GM18861 (cell line): Measurements from ENCODE around the gene RING1.
"Not testable (repeated sequence)": the region's sequence is repeated elsewhere in the genome, so short reads cannot be mapped to it uniquely, and the experiment has no call there.

Experiments used
- ATAC-seq: cut with Tn5 transposase; IDR thresholded peaks from one replicate; pipeline ENCODE4 v1.9.1; 2021; ENCODE audit not compliant: unreplicated experiment

The RING1 gene

DNA sequence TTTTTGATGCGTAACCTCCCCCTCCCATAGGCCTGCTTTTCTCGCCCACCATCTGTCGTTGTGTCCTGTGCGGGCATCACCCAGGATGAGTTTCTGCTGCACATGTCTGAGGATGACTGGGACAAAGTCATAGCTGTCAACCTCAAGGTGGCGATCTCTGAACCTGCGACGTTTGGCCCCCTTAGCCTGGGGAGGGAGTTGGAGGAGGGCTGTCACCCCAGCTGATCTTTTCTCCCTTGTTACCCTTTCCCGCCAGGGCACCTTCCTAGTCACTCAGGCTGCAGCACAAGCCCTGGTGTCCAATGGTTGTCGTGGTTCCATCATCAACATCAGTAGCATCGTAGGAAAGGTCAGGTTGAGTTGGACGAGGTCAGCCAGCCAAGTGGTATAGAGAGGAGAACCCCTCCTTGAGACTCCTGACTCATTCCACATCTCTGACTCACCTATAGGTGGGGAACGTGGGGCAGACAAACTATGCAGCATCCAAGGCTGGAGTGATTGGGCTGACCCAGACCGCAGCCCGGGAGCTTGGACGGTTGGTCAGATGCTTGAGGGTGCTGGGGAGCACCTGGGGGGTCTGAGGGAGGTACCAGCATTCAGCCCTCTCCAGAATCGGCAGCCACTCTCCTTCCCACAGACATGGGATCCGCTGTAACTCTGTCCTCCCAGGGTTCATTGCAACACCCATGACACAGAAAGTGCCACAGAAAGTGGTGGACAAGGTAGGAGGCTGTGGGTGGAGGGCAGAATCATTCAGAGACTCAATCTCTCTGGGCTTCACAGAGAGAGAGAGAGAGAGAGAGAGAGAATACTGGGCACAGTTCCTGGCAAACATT lies 2.9 kb upstream of the RING1 start:
- ATAC-seq: no peak

DNA sequence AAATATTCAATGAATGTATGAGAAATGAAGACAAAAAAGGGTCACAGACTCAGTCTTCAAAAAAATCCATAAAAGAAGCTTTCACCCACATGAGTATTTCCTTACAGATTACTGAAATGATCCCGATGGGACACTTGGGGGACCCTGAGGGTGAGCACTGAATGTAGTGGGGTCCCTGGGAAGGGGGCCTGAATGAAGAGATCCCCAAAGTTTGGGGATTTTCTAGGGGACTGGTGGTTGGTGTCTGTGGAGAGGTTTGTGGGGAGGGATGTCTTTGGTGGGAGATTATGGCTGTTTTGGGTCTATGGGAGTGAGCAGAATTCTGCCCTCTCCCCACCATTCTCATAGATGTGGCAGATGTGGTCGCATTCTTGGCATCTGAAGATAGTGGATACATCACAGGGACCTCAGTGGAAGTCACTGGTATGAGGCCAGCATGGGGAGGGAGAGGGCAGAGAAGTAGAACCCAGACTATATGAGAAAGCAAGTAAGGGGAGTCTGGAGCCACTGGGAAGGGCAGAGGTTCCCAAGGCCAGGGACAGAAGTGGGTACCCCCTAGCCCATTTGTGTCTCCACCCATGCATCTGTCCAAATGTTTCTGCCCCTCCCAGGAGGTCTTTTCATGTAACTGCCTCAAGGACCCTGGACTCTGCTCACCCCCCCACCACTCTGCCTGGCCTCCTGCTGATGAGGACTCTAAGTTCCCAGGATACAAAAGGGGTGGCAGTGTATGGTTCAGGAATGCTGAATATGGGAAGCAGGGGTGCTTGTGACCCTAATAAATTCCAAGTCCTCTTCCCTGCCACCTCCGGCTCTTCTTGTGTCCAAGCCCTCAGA lies 2.1 kb upstream of the RING1 start:
- ATAC-seq: no peak

DNA sequence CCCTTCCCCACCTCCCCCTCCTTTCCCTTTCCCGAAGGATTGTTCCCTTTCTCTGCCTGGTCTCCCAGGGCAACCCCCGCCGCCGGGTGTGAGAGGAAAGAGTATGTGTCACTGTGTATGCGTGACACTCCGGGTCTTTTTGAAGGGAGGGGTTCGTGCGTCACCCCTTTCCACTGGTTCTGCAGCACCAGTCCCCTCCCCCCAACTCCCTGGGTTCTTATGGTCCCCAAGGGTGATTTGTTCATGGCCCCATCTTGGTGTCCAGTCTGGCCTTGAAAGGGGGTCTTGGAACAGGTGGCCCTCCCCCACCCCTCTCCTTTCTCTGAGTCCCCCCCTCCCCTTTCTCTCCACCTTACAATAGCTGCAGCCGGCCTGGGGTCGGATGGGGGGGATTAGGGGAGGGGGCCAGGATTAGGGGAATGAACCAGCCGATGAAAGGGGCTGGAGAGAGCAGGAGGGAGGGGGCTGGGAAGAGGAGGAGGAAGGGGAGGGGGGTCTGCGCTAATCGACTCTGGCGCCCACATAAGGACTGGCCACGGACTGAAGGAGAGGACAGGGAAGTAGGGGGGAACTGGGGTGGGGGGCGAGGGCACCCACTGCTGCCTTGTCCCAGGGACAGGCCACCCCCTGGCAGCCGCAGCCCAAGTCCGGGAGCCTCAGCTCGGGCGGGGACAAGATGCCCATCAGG lies 1.3 kb upstream of the RING1 start:
- no peak for ATAC-seq

DNA sequence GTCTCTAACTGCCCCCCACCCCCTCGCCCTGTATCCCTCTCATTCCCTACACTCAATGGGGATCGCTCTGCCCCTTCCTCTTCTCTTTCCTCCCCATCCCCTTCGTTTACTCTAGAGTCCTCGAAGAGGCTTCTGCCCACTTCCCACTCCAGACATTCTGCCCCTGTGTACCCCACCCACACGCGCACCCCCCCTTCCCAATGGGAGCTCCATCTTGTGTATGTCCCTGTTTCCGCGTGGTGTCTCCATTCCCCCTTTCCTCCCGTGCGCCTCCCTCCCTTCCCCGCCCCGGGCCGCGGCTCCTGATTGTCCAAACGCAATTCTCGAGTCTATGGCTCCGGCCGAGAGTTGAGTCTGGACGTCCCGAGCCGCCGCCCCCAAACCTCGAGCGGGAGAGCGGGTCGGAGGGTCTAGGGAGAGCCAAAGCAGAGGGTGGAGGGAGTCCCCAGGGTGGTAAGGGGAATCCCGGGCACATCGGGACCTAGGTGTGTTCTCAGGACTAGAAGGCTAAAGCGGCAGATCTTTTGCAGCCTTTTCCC lies 679 bp upstream of the RING1 start:
- no peak for ATAC-seq

DNA sequence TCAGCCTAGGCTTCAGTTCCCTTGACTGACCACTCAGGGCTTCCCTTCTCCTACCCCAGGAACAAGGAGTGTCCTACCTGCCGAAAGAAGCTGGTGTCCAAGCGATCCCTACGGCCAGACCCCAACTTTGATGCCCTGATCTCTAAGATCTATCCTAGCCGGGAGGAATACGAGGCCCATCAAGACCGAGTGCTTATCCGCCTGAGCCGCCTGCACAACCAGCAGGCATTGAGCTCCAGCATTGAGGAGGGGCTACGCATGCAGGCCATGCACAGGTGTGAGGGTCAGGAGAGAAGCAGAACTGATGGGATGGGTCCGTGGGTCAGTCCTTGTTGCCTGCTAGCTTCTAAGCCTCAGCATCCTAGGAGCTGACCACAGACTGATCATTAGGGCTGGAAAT lies 1.6 kb downstream of the RING1 start:
- no peak for ATAC-seq

DNA sequence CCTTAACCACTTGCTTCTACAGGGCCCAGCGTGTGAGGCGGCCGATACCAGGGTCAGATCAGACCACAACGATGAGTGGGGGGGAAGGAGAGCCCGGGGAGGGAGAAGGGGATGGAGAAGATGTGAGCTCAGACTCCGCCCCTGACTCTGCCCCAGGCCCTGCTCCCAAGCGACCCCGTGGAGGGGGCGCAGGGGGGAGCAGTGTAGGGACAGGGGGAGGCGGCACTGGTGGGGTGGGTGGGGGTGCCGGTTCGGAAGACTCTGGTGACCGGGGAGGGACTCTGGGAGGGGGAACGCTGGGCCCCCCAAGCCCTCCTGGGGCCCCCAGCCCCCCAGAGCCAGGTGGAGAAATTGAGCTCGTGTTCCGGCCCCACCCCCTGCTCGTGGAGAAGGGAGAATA lies 2.8 kb downstream of the RING1 start:
- no peak for ATAC-seq

DNA sequence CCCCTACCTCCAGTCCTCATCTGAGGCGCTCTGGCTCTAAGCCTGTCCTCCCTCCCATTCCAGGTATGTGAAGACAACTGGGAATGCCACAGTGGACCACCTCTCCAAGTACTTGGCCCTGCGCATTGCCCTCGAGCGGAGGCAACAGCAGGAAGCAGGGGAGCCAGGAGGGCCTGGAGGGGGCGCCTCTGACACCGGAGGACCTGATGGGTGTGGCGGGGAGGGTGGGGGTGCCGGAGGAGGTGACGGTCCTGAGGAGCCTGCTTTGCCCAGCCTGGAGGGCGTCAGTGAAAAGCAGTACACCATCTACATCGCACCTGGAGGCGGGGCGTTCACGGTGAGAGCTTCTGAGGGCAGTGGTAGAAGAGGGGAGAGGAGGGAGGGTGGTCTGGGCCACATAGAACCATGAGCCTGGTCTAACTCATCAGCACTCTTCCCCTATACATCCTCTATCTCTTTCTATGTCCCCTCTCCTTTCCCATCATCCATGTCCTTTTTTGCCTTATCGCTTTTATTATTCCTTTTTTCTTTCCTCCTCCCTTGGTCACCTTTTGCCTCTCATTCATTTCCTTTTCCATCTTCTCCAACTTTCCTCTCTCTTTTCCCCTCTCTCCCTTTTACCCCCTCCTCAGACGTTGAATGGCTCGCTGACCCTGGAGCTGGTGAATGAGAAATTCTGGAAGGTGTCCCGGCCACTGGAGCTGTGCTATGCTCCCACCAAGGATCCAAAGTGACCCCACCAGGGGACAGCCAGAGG lies 3.5 kb downstream of the RING1 start:
- ATAC-seq: no peak

DNA sequence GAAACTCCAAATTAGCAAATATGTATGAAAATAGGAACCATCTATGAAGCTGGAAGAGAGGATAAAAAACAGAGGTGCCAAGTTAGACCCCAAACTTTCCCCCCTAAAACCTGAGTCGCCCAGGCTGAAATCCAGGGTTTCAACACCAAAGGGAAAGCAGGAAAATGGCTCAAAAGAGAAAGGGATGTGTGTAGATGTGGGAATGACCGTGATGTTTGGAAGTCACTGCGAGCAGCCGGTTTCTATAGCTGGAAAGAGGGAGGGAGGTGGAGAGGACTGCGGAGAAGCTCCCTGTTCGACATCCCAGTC lies 4.5 kb downstream of the RING1 start:
- ATAC-seq: no peak

DNA sequence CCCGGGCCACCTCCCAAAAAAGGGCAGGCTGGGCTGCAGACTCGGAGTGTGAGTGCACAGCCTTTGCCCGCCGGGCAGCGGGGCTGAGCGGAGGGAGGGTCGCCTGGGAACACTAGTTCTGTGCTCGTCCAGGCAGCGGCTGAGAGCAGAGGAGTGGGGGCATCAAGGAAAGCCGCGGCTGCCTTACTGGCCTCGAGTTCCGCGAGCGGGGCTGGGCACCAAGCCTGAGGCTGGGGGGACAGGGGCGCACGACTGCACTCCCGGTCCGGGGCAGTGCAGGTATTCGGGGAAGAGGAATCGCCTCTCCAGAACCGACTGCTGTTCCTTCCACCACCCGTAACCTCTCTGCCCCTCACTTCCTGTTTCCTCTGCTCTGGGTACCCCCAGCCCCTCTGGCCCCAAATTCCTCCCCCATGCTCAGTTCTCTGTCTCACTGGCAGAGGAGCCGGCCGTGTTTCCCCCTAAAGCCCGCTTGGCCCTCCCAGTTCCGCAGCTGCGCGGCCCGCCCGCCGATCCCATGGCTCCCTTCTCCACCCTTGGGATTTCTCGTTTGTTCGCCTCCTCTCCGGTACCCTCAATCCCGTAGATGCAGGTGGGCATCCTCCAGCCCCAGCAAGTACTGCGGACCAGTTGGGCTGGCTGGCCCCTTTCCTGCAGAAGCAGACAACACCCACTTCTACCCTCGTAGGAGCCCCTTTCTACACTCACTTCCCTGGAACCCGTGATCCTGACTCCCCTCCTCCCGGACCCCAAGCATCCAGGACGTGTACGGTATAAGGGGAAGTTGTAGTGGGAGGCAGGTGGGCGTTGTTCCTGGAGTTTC lies 5.1 kb downstream of the RING1 start:
- no peak for ATAC-seq

DNA sequence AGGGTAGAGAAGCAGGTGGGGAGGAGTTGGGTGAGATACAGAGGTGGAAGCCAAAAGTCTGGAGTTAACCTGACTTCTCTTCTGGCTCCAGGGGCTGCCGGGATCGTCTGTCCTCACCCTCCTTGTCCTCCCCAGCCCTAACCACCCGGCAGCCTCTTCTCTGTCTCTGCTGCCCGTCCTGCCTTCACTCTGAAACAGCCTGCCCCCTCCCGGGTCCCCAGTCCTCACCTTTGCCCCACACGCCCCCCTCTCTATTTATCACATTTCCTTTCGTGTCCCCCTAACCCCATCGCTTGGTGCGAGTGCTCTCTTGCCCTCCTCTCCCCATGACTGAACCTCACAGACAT lies 5.7 kb downstream of the RING1 start:
- ATAC-seq: no peak

DNA sequence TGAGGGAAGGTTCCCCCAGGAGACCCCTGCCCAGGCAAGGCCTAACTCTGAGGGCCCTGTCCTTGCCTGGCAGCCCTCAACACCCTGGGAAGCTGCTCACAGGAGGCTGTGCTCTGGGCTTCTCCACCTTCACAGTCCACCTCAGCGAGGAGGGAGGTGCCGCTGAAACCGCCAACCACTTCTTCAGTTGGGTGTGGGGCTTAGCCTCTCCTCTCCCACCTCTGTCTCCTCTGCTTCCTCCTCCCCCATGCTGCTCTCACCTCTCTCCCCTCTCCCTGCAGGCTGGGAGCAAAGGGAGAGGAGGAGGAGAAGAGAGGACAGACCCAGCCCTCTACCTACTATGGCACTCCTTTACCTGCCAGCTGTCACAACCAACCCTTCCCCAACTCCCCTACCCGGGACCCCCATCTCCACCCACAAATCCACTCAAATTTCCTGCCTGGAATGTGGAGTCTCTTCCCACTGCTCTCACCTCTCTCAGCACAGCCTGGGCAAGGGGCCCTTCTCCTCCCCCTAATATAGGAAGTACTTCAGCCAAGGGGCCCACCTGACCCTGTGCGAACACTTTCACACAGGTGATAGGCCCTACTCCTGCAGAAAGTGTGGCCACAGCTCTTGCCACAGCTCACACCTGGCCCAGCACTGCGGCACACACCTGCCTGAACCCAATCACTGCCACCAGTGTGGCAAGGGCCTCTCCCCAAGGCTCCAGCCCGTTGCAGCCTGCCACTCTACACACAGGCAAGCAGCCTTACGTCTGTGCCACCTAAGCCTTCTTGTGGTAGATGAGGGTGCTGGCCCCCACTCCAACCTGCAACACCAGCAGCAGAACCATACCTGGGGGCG lies 7.2 kb downstream of the RING1 start:
- ATAC-seq: no peak

DNA sequence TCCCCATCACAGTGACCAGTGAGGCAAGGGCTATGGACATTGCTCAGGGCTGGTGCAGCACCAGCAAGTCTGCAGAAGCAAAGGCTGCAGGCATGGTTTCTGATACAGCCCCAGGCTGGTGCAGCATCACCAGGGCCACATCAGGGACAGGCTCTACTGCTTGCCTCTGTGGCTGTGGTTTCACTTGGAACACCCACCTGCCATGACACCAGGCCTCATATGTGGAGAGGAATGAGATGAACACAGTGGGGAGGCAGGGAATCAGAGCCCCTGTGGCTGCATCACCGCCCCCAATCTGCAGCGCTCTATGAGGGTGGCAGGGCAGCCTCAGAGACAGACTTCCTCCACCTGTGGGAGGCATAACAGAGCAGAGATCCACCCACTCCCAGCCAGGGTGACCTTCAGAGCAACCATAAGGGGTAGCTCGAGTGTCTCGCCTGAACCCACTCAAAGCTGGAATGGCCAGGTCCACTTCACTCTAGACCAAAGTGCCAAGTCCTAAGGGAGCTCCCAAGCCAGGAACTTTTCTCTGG lies 7.9 kb downstream of the RING1 start:
- ATAC-seq: no peak

DNA sequence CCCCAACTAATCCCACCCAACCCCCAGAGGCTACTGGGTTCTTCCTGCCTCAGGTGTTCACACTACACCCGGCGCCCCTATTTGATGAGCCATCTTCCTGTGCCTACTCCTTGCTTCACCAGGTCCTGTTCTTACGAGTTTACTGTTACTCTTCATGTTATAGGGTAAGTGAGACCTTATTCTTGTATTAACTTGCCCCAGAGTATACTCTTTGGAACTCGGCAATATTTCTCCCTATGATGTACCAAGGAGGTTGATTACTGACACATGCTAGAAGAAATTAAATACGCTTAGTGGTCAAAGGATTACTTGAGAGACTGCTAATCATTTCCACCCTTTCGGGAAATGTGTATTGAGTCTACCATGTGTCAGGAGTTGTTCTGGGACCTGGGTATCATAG lies 8.9 kb downstream of the RING1 start:
- no peak for ATAC-seq

DNA sequence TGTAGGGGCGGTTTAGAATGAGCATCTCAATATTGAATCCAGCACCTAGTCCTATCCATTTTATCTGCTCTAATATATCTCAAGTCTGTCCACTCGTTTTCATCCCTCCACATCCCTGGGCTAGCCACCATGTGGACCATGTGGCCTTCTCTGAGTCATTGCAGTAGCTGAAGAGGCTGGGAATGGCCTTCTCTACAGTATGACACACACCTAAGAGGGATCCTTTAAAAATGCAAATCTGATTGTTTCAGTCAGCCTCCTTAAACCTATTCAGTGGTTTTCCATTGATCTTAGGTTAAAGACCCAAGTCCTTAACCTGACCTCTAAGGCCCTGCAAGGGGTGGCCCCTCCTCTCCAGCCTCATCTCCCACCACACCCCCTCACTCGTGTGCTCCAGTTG lies 9.4 kb downstream of the RING1 start:
- ATAC-seq: no peak

DNA sequence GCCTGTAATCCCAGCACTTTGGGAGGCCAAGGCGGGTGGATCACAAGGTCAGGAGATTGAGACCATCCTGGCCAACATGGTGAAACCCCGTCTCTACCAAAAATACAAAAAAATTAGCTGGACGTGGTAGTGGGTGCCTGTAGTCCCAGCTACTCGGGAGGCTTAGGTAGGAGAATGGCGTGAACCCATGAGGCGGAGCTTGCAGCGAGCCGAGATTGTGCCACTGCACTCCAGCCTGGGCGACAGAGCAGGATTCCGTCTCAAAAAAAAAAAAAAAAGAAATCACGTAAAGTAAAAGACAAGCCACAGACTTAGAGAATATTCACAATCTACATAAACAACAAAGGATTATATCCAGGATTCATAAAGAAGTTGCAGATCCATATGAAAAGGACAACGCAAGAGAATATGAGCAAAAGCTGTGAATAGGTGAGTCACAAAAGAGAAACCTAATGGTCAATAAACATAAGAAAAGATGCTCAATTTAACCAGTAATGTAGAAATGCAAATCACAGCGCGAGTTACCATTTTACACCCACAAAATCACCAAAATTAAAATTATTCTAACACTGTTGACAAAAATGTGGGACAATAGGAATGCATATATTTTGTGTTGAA lies 18.3 kb downstream of the RING1 start:
- not testable (repeated sequence) for ATAC-seq

DNA sequence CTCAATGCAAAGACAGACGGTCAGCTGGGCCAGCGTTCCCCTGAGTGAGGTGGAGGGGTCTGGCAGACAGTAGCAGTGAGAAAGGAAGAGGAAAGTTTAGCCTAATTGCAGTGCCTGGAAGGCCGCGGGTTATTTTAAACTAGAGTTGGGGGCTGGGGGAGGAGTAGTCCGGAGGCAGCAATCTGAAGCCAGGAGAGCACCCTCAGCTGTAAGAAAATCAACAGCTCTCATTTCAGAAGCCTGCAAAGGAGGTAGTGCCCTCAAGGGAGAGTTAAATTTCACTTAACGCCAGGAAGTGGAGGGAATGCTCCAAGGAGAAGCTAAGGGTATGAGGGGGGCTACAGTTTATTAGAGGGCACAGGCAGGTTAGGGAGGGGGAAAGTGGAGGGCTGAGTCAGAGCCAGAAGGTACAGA lies 26.9 kb downstream of the RING1 start:
- ATAC-seq: no peak

DNA sequence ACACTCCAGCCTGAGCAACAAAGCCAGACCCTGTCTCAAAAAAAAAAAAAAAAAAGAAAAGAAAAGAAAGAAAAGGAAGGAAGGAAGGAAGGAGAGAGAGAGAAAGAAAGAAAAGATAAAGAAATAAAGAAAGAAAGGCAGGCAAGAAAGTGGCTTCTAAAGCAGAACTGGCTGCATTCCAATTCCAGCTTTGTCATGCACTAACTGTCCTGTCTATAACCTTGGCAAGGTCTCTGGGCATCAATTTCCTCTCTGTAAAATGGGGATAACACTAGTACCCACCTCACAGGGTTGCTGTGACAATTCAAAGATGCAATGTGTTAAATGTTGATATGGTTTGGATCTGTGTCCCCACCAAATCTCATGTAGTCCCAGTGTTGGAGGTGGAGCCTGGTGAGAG lies 28.0 kb downstream of the RING1 start:
- no peak for ATAC-seq

DNA sequence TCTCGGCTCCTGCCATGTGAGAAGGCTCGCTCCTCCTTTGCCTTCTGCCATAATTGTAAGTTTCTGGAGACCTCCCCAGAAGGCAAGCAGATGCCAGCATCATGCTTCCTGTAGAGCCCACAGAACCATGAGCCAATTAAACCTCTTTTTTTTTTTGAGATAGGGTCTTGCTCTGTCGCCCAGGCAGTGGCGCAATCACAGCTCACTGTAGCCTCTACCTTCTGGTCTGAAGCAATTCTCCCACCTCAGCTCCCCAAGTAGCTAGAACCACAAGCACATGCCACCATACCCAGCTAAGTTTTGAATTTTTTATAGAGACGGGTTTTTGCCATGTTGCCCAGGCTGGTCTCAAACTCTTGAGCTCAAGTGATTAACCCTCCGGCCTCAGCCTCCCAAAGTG lies 28.6 kb downstream of the RING1 start:
- no peak for ATAC-seq

DNA sequence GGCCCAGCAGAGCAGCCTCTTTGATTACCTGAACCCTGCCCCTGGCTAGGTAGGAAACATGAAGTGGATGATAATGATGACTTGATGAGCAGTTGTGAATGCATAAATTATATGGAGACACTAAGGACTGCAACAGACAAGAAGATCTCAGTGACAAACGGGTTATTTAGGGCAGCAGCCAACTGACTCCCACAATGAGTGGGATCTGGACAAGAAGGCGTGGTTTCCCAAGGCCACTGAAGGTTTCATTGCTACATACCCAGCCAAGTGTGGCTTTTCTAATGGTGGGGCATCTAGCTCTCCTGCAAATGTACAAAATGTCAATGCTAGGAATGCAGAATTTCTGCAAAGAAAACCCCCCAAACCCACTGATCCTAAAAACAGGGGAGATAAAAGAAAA lies 29.4 kb downstream of the RING1 start:
- ATAC-seq: no peak
